Subcutaneous adipose tissue (tissue), 4 donors: Measurements from ENCODE around the gene GABRQ. TPM values are rescaled to one million over a fixed set of nuclear protein-coding genes. Genes with fewer than 3 reads are reported as not detected.

ENCODE experiments used
- total RNA-seq, 4 donors: library from RNA; depleted of rRNA; stranded (reverse); fragments of >200 nt; gene quantifications; one replicate each; pipeline ENCODE4 v1.1.0, GENCODE V29; 2016
- TF ChIP-seq, protein P1 (sequence below): fragments of 450-650 bp; IDR thresholded peaks from one replicate; pipeline ENCODE4 v1.5.1; 2016; ENCODE audit warnings: low read depth, mild to moderate bottlenecking, control low read depth, antibody characterized with exemption, moderate library complexity

The GABRQ gene
- total RNA-seq, 4 donors from 2014 or later = not detected

DNA sequence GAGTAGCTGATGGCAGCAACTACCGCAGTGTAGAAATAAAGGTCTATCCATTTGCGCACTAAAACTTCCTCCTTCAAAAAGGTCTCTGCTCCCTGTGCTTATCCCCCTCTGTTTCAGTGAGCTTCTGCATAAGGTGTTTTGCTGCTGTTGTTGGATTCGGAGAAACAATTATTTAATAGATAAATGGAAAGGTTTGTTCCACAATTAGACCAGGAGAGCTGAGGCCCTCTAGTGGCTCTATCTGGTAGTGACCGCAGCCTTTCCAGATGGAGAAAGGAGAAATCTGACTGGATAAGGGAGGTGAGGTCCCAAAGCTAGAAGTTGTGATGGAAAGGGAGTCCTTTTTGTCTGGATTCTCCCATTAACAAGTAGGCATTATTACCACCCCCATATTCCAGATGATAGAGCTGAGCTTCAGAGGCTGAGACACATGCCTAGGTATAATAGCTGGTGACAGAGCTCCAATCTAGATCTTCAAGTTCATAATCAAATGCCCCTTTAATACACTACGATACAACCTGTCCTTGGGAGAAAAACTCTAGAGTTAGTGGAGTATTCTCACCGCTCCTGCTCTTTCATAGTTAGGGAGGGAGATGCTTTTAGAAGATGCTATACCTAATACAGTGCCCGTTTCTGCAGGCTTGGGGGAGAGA is 5.1 kb upstream of the GABRQ start:
- TF ChIP-seq, protein P1, sequence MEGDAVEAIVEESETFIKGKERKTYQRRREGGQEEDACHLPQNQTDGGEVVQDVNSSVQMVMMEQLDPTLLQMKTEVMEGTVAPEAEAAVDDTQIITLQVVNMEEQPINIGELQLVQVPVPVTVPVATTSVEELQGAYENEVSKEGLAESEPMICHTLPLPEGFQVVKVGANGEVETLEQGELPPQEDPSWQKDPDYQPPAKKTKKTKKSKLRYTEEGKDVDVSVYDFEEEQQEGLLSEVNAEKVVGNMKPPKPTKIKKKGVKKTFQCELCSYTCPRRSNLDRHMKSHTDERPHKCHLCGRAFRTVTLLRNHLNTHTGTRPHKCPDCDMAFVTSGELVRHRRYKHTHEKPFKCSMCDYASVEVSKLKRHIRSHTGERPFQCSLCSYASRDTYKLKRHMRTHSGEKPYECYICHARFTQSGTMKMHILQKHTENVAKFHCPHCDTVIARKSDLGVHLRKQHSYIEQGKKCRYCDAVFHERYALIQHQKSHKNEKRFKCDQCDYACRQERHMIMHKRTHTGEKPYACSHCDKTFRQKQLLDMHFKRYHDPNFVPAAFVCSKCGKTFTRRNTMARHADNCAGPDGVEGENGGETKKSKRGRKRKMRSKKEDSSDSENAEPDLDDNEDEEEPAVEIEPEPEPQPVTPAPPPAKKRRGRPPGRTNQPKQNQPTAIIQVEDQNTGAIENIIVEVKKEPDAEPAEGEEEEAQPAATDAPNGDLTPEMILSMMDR = no peak

DNA sequence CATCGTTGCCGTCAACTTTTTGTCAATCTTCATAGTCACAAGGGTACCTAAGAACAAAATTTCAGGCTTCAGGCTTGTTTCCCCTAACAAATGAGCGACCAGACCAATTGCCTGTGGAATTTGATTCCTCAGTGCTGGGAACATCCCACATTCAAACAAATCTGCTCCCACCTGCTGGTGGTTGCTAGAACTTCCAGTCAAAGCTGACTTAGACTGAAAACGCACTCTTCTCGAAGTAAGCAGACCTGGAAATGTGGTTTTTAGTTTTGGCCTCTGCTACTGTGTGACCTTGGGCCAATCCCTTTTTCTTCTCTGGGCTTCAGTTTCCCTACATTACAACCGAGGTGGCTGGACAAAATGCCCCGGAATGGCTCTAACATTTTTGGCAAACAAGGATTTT is 1.8 kb upstream of the GABRQ start:
- TF ChIP-seq, protein P1 = no peak

DNA sequence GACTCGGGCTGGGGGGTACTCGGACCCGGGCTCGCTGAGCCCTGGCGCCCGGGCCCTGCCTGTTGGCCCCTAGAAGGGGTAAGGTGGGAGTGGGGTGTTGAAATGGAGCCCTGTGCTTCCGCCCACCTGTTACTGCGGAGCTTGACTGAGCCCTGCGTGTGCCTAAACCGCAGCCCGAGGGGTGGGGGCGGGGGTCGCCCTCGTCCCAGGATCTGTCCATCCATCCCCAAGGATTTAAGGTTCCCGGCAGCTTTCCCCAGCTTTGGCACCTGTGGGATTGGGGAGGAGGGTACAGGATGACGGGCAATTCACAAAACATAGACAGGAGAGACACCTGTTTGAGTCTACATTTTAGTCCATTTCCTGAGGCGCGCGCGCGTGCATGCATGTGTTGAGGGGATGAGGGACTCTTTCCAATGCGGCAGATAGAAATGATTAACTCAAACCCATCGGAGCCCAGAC is 779 bp downstream of the GABRQ start:
- TF ChIP-seq, protein P1 = no peak

DNA sequence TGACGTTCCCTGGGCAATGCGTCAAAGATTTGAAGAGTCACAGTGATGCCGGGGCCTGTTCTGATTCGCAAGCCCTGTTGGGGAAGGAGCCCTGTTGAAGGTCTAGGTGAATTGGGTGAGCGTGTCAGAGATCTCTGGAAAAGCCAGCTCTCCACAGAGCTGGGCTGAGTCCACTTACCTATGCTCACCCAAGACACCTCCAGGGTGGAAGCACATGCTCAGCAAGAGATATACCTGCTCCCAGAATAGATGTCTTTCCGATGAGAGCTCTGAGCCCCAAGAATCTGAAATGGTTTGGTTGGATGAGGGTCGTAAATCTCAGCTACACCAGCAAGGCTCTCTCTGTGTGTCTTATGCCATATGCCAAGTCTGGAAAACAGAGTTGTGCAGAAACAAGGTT is 1.7 kb downstream of the GABRQ start:
- TF ChIP-seq, protein P1 = no peak

DNA sequence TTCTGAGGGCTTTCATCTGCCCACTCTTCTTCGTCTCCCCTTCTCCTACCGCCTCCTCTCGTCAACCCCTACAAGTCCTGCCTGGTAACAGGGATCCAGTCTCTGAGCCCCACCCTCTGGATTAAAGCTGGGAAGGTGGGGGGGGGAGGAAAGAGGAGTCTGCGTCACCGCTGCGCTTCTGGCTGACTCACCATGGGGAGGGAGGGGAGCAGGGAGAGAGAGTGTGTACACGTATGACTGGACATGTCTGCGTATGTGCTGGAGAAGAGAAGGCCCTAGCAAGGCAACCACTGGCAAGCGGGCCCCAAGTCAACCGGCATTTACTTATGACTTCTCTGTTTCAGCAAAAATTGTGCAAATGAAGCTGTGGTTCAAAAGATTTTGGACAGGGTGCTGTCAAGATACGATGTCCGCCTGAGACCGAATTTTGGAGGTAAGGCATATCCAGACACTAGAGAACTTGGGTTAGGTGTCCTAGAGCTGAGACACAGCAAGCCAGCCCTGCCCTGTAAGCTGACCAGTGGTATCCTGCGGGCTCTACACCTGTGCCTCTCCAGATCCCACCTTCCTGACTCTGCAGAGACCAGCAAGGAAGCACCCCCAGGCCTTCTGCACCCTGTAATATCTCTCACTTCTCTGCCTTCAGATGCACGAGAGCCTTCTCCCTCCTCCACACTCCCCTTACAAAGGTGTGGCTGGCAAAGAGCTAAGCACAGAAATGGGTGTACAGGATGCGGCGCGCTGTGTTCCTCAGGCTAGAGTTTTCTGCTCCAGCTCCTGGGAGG is 2.5 kb downstream of the GABRQ start:
- TF ChIP-seq, protein P1 = no peak

DNA sequence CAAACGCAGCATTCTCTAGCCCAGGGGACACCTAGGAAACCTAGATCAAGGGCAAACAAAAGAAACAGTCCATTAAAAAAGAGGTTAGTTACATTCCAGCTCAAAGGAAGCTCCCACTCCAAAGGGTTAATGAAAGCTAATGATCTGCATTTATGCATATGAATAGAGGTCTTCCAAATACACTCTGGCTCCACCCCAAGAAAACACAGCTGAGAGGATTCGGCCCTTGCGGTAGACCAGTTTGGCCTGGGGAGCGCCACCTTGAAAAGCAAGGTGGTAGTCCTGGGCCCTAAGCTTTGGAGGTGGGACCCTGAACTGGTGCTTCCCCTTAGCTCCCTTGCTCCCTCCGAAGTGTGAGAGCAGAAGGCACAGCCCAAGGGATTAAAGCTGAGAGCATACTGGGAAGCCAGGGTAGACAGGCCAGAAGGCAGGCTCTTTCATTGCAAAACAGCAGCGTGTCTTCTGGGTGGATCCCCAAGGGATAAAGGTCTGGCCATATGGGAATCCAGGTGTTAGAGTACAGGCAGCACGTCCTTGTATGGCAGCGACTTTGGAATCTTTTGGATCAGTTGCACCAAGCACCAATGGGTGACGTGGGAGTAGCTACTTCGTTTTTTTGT is 3.7 kb downstream of the GABRQ start:
- TF ChIP-seq, protein P1 = no peak

DNA sequence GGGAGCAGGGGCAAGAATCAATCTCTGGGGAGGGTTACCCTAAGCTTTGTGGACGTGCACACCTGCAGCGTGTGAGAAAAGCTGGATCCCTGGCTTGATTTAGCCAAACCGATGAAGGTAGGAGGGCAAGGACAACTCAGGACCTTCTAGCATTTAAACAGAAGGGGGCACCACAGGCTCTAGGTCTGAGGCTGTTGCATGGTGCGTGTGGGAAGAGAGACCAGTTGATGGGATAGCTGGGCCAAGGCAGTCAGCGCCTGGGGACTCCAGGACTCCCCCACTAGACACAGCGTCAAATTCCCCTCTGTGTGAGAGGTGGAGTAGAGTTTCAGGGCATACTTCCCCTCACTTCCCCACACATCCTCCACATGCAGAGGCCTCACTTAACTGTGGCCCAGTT is 4.3 kb downstream of the GABRQ start:
- TF ChIP-seq, protein P1 = no peak
